SH-SY5Y (cell line): ENCODE data around the gene KCTD3.
A peak's percentile ranks its signal among the peaks of the same experiment; 100 is the strongest.

Source experiments
- GATA2 ChIP-seq: IDR thresholded peaks from 2 replicates; pipeline ENCODE4 v1.6.1; 2011; ENCODE audit warnings: mild to moderate bottlenecking, low read depth, low read length
- GATA3 ChIP-seq: IDR thresholded peaks from 2 replicates; pipeline ENCODE4 v1.6.1; 2011; ENCODE audit warnings: low read depth, mild to moderate bottlenecking, low read length, moderate library complexity

KCTD3 gene

GRCh38 chr1:215566556-215567490 is at the start of gene KCTD3:
KCTD3 (plus strand) TSS chr1:215567304; CDS start chr1:215567686, 382 bp downstream.
- TF ChIP-seq GATA2 (peak; percentile 87), GATA3 (peak; percentile 42)

GRCh38 chr1:215517441-215517891 is 49.6 kb upstream of the KCTD3 start:
- no peak for TF ChIP-seq GATA3
- no peak for TF ChIP-seq GATA2

- TF ChIP-seq GATA2 = no peak
- TF ChIP-seq GATA3 = no peak
Measured at GRCh38 chr1:215518594-215518993, 48.5 kb upstream of the KCTD3 start.

- TF ChIP-seq GATA2 (no peak), GATA3 (no peak)
Measured at GRCh38 chr1:215521279-215521678, 45.8 kb upstream of the KCTD3 start.

- TF ChIP-seq GATA3 (no peak), GATA2 (no peak)
Measured at GRCh38 chr1:215523128-215523861, 43.8 kb upstream of the KCTD3 start.

GRCh38 chr1:215523906-215524305 is 43.2 kb upstream of the KCTD3 start:
- TF ChIP-seq GATA2 (no peak), GATA3 (no peak)

- TF ChIP-seq GATA3 (no peak), GATA2 (no peak)
Measured at GRCh38 chr1:215526147-215526845, 40.8 kb upstream of the KCTD3 start.

- TF ChIP-seq GATA2 (no peak), GATA3 (no peak)
Measured at GRCh38 chr1:215526846-215527151, 40.3 kb upstream of the KCTD3 start.

GRCh38 chr1:215529111-215529510 is 38.0 kb upstream of the KCTD3 start:
- TF ChIP-seq GATA2 (no peak), GATA3 (no peak)

GRCh38 chr1:215529571-215529970 is 37.5 kb upstream of the KCTD3 start:
- TF ChIP-seq GATA2 = no peak
- TF ChIP-seq GATA3 = no peak

- TF ChIP-seq GATA3 = no peak
- no peak for TF ChIP-seq GATA2
Measured at GRCh38 chr1:215530401-215530984, 36.6 kb upstream of the KCTD3 start.

GRCh38 chr1:215539803-215540570 is 27.1 kb upstream of the KCTD3 start:
- TF ChIP-seq GATA2 = no peak
- no peak for TF ChIP-seq GATA3

GRCh38 chr1:215542301-215542700 is 24.8 kb upstream of the KCTD3 start:
- TF ChIP-seq GATA3 (no peak), GATA2 (no peak)

GRCh38 chr1:215543191-215543606 is 23.9 kb upstream of the KCTD3 start:
- TF ChIP-seq GATA3 = no peak
- TF ChIP-seq GATA2 = no peak
